Hepatic stellate cell (primary cell): ENCODE data around the gene RBM15B.

ENCODE experiments used
- DNase-seq: peaks from one replicate; pipeline ENCODE4 v3.0.0; 2011; ENCODE audit warnings: low spot score

RBM15B gene

DNA sequence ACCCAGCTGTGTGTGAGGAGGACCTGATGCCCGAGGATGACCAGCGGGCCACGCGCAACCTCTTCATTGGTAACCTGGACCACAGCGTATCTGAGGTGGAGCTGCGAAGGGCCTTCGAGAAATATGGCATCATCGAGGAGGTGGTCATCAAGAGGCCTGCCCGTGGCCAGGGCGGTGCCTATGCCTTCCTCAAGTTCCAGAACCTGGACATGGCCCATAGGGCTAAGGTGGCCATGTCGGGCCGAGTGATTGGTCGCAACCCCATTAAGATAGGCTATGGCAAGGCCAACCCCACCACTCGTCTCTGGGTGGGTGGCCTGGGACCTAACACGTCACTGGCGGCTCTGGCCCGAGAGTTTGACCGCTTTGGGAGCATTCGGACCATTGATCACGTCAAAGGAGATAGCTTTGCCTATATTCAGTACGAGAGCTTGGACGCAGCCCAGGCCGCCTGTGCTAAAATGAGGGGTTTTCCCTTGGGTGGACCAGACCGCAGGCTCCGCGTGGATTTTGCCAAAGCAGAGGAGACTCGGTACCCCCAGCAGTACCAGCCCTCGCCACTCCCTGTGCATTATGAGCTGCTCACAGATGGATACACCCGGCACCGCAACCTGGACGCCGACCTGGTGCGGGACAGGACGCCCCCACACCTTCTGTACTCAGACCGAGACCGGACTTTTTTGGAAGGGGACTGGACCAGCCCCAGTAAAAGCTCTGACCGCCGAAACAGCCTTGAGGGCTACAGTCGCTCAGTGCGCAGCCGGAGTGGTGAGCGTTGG, 1.5 kb downstream of the RBM15B start:
- no peak for DNase-seq

DNA sequence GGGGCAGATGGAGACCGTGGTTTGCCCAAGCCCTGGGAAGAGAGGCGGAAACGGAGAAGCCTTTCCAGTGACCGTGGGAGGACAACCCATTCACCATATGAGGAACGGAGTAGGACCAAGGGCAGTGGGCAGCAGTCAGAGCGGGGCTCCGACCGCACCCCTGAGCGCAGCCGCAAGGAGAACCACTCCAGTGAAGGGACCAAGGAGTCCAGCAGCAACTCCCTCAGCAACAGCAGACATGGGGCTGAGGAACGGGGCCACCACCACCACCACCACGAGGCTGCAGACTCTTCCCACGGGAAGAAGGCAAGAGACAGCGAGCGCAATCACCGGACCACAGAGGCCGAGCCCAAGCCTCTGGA, 2.0 kb downstream of the RBM15B start:
- no peak for DNase-seq

DNA sequence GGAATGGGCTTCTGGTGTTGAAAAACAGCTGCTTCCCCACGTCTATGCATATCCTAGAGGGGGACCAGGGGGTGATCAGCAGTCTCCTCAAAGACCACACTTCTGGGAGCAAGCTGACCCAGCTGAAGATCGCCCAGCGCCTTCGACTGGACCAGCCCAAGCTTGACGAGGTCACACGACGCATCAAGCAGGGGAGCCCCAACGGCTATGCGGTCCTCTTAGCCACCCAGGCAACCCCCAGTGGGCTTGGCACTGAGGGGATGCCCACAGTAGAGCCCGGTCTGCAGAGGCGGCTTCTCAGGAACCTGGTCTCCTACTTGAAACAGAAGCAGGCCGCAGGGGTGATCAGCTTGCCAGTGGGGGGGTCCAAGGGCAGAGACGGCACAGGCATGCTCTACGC, 2.5 kb downstream of the RBM15B start:
- no peak for DNase-seq

DNA sequence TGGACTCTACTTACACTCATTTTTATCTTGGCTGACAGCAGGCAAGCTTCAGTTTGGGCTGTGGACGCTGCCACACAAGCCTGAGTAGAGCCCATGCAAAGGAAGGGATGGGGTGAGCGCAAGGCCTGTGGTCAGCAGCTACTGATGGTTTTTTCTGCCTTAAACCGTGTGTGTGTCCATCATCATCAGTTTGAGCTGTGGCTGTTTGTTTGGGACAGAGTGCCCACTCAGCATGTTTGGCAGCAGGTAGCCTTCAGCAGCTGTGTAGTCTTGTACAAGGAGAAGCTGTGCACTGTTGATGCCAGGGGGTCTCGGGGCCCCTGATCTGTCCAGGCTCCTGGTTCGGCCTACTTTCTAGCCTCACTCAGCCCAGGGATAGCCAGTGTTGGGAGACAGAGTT, 3.5 kb downstream of the RBM15B start:
- DNase-seq, result no peak

DNA sequence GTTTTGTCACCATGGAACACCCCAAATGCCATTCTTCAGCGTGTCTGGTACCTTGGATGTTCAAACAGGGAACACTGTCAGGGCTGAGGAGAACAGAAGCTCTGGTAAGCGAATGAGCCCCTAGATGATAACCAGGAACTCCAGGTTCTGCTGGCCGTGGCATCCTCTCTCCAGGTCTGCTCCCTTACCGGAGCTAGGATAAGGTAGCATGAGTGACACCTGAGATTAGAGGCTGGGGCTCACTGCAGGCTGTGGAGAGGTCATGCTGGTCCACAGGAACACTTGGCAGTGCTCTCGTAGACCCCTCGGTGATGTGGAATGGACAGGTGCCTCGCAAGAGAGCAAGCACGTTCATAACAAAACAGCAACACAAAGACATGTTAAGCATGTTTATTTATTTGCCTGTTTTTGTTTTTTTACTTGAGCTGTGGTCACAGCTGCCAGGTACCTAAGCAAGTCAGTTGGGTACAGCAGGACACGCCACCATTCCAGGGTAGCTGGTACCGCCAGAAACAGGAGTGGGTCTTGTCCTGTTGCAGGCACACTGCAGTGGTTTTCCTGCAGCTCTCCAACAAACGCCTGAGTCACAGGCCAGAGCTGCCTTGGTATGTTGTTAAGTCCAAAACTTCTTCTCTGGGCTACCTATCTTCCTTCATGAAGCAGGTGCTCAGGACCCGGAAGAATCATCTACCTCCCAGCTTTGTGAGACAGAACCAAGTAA, 4.6 kb downstream of the RBM15B start:
- no peak for DNase-seq

DNA sequence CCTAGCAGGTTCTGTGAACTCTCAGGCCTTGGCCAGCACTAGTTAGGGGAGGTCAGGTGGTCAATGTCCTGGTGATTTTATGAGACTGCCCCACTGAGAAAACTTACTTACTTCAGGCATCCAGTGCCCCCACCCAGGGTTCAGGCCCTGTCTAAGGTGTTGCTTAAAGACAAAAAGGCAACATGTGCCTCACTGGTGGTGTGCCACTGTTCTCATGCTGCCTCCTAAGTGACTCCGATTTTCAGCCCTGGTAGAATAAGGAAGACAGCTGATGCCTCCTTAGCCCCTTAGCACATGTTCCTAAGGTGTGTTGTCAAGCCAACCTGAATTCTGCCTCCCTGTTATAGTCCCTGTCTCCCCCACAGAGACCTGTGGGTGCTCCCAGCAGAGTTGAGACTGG, 5.3 kb downstream of the RBM15B start:
- no peak for DNase-seq

DNA sequence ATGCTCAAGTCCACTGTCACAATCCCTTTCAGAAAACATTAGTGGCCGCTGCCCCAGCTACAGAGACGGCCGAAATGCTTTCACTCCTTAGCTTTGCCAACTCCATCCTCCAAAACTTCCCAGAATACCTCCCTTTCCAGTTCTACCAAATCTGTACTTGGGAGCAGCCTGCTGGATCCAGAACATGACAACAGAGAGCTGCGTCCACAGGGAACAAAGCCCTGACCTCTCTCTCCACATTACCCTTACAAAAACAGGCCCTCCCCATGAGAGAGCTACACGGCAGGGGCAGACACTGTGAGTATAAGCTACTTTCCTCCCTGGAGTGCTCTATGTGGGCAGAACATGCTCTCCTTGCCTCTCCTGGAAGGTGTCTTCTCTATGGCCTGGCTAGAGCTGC, 6.3 kb downstream of the RBM15B start:
- no peak for DNase-seq

DNA sequence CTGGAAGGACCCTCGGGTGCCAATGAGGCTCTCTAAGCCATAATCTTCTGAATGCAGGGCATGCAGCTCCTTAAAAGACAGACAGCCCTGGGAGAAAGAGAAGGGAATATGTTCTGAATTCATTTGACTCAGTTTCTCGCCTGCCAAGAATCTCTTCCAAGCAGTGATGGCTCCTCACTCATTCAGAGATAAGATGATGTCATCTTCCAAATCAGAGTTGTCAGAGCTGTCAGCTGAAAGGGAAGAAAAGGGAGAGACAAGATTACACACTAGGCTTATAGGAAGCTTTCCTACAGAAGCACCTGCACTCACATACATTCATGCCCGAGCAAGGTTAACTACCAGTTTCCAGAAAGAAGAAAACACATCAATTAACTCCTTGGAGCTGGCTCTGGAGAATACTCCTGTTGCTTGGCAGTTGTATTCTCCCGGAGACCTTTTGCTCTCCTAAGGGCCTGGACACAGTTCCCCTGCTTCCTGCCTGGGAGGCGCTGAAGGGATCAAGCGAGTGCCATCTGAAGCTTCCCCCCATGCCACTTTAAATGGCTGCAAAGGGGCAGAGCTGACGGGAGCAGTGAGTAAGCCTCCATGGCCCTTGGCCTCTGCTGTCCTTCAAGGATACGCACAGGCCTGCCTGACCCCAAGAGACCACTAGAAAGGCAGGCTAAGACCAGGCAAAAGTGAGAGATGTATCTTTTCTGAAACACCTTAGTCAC, 7.7 kb downstream of the RBM15B start:
- DNase-seq, result no peak

DNA sequence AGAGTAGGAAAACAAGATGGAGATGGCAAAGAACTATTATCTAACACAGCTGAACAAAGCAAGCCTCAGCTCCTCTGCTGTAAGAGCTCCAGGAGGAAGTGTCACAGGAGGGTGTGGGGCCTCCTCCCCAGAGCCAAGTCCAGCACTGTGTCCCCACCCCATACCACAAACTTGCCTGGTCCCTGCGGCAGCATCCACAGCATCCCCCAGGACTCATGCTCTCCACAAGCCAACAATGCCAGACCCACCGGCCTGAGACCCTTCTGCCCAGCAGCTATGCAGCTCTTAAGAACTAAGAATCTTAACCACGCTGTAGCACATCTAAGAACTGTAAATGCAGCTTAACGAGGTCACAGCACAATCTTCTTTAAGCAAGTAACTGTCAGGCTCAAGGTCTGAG, 9.1 kb downstream of the RBM15B start:
- DNase-seq, result no peak

DNA sequence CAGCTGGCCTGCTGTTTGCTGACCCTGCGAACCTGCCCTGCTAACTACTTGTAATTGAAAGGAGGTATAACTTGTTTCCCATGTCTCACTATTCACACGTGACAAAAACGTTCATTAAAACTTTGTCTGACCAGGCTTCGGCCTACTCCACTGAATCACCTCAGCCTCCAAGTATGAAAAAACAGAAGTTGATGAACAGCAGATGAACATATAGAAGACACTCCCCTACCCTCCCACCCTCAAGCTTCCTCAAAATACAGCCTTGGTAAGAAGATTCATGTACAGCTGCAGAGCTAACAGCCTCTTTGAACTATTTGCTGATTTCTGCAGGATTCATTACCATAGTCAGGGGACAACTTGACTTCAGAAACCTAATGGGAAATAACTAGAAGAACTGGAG, 10.7 kb downstream of the RBM15B start:
- DNase-seq, result no peak

DNA sequence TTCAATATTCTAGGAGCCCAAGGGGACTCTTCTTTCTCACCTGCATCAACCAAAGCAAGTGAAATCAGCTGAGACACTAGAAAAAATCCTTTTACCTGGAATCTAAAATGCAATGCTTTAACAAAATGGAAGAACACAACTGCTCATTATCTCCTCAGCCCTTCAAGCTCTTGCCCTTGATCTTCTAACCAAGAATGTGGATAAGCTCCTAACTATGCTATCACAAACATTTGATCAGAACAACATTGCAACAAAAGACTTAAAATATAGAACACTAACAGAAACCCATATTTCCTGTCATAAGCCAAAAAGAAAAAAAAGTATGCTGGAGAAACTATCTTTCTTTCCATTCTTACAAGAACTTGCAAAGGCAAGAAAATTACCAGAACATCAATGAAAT, 12.6 kb downstream of the RBM15B start:
- DNase-seq, result no peak

DNA sequence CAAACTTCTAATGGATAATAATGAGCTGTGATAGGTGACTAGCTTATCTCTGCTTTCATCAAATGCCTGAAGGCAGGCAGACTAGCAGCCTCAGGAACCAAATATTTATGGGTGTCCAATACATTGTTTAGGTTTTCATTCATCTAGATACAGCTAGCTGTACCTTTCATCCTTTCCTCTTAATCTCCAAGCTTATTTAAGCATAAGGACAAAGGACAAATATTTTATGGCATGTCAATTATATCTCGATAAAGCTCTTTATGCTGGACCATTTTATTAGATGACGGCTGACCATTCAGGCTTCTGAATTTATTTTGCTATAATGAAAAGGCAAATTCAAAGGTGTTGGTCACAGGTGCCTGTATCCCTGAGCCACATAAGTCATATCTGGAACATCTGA, 16.9 kb downstream of the RBM15B start:
- DNase-seq, result no peak

DNA sequence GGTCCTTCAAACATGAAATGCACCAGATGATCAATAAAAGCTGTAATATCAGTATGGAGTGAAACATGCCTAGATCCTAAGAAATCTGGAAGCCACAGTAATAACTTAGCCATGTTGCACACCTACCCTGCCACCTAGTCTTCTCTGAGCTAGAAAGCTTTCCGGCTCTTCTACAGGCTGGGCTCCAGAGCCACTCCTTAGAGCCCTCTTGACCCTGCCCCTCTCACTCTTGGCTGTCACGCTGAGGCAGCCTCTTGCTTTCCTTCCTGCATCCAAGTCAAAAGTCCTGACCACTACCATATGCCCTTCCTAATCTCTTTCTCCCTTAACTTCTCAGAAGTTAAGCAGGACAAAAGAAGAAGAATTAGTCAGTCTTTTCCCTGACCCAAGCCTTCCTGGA, 17.7 kb downstream of the RBM15B start:
- DNase-seq, result no peak

DNA sequence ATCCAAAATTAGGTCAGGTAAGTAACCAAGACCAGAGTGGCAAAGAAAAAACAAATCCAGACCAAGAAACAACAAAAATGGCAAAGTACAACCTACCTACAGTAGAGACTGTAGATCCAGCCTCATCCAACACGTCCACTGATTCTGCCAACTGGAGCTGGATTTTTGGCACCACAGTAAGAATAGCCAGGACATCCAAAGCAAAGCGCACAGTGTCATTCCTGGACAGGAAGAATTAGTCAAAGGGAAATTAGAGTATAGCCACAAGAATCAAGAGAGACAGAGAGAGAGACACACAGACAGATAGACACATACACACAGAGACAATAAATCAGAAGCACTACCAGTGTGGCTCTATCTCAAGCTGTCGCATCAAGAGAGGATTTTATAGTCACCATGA, 31.1 kb downstream of the RBM15B start:
- DNase-seq, result no peak

DNA sequence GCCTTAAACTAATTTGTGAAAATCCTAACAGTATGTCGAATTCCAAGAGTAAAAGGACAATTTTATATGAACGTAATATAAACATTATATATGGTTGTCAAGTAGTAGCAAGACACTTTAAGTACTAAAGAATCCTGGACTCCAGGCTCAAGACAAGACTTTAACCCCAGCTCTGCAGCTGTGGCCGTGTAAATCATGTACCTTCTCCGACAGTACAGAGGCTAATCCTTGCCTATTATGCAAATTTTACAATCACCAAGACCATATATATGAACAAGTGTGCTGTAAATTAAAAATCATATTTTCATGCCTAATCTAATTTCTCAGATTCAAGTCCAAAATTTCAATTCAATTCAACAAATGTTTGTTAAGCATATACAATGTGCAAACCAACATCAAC, 35.8 kb downstream of the RBM15B start:
- no peak for DNase-seq

DNA sequence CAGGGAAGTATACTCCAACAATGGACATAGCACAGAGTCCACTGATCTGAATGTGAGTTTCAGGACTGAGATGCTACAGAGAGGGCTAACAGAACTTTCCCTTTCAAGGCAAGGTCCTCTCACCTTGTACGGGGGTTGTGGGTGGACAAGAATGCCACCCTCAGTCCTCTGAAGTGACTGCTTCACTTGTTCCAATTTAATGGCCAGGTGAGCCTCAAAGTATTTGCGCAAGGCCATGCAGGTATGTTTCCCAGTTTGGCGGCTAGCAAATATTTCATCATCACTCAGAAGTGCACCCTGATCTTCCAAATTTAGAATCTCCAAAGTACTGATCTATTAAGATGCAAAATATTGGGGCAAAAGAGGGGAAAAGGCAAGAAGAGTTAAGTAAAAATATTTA, 38.1 kb downstream of the RBM15B start:
- no peak for DNase-seq

DNA sequence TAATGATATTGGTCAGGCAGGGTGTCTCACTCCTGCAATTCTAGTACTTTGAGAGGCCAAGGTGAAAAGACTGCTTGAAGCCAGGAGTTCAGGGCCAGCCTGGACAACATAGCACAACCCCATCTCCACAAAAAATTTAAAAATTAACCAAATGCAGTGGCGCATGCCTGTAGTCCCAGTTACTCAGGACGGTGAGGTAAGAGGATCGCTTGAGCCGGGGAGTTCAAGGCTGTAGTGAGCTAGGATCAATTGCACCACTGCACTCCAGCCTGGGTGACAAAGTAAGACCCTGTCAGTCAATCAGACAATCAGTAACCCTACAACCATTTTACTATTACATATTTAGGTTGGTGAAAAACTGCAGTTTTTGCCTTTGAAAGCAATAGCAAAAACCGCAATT, 43.0 kb downstream of the RBM15B start:
- no peak for DNase-seq

DNA sequence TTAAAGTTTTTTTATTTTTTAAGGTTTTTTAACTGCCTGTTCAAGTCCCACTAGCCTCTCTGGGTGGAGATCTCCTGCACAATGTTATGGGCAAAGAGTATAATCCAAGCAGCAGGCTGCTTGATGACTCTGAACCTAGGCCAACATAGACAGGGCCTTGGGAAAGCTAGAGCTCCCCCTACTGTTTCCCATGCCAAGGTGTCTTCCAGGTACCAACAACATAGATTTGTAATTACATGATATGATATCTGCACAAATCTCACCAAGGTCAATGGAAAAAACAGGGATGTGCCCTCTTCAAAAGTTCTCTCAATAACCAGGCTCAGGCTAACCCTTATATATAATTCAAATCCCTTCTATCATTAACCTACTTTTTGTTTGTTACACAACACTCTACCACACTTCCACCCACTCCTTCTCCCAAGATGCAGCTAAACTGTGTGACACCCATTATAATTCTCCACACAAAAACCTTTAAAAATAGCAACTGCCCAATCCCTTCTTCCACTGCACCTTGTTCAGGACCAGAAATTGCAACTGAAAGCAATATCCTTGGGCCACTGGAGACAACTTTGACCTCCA, 43.8 kb downstream of the RBM15B start:
- DNase-seq, result peak; percentile 22

DNA sequence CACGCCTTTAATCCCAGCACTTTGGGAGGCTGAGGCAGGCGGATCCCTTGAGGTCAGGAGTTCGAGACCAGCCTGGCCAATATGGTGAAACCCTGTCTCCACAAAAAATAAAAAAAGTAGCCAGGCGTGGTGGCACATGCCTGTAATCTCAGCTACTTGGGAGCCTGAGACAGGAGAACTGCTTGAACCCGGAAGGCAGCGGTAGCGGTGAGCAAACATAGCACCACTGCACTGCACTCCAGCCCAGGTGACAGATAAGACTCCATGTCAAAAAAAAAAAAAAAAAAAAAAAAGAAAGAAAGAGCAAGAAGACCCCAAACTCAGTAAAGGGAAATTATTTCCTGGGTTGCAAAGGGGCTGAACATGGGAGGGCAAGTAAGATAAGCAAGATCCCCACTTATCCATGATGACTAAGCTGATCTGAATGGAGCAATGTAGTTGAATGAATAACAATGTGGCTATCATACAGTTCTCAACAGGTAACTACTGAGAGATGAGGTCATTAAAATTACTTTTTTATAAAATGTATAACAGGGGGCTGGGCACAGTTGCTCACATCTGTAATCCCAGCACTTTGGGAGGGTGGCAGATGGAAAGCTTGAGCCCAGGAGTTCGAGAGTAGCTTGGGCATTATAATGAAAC, 46.0 kb downstream of the RBM15B start:
- no peak for DNase-seq

DNA sequence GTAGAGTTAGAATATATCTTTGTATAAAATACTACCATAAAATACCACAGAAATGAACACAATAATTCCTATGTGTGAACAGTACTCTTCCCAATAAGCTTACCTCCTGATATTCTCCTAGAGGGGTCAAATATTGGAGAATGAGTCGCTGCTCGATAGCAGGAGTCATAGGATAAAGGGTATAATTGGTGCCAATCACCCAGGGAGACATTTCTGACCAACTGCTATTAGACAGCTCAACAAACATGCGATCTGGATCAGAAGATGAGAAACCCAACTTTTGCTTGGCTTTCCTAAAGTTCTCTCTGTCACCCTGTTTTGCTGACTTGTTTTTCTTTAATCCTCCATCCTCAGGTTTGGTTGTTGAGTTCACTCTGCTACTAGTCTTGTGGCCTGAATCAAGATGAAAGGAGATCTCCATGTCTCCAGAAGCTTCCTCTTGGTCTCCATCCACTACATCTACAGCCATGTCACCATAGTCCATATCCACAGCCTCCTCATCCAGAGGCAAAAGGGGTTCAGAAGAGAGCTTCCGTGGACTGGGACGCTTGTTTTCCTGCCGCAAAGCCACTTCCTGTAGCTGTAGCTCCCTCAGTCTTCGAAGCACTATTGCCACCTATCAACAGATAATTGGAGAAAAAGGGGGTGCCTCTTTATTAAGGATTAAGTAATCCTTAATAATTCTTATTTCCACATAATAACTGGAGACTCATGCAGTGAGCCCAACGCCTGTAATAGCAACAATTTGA, 50.4 kb downstream of the RBM15B start:
- DNase-seq, result no peak

DNA sequence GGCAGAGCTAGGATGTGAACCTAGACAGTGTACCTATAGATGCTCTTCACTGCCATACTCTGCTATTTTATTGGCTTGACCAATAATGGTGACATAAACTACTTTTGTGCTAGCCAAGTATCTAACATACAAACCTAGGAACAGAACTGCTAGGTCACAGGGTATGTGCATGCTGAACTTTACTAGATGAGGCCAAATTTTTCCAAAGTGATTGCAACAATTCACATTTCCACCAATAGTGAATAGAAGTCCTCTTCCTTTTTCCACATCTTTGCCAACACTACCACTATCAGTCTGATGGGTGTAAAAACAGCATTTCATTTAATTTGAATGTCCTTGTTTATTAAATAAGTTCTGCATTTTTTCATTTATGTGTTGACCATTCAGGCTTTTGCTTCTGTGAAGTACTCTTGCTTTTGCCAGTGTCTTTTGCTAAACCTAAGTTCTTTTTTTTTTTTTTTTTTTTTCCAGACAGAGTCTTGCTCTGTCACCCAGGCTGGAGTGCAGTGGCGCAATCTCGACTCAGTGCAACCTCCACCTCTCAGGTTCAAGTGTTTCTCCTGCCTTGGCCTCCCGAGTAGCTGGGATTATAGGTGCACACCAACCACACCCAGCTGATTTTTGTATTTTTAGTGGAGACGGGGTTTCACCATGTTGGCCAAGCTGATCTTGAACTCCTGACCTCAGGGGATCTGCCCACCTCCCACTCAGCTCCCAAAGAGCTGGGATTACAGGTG, 54.6 kb downstream of the RBM15B start:
- no peak for DNase-seq
